GM12878 (cell line): ENCODE data around the gene TESK1. TPM values are rescaled to one million over a fixed set of nuclear protein-coding genes. Genes with fewer than 3 reads are reported as not detected.
A peak's percentile ranks its signal among the peaks of the same experiment; 100 is the strongest.
"Not testable (repeated sequence)": the region's sequence is repeated elsewhere in the genome, so short reads cannot be mapped to it uniquely, and the experiment has no call there.

Source experiments
- ATAC-seq: fragments of 200-7000 bp; cut with Tn5 transposase; 3 replicates; pipeline ENCODE4 v1.9.1; 2020; ENCODE audit warnings: mild to moderate bottlenecking, moderate library complexity
- BruUV-seq: library from RNA; stranded (reverse); fragments of 400-500 nt; replicated peaks from 2 replicates; lab custom pipeline; 2021; lab: Mats Ljungman, UMichigan
- CTCF ChIA-PET: fragments of 300-600 bp; sonication (Branson Sonifier 250); formaldehyde crosslinking; extraction: SDS; loops from one replicate; lab custom pipeline; 2021; ENCODE audit warnings: inconsistent platforms; lab: Yijun Ruan, JAX
- POLR2A ChIA-PET: fragments of 350-600 bp; formaldehyde crosslinking; extraction: SDS; loops from one replicate; lab custom pipeline; 2021; ENCODE audit warnings: inconsistent platforms; lab: Charles Lee
- RAD21 ChIA-PET: fragments of 300-600 bp; sonication (Branson Sonifier 250); formaldehyde crosslinking; loops from one replicate; lab custom pipeline; 2023; ENCODE audit warnings: antibody characterized with exemption; ENCODE audit not compliant: unreplicated experiment; lab: Charles Lee
- SMC1A ChIA-PET: fragments of 300-600 bp; sonication (Branson Sonifier 250); formaldehyde crosslinking; loops from one replicate; lab custom pipeline; 2023; ENCODE audit not compliant: unreplicated experiment, uncharacterized antibody; lab: Charles Lee
- DNase-seq: peaks from one replicate; pipeline ENCODE4 v3.0.0-alpha.2; 2011; ENCODE audit warnings: low read depth, low spot score
- FAIRE-seq: peaks from 3 replicates; lab custom pipeline; 2011; peaks lifted over from hg19 to GRCh38; lab: Jason Lieb, UNC
- H2AFZ ChIP-seq: 2 replicates; pipeline ENCODE4 v1.6.0; 2011; ENCODE audit warnings: low read depth, low read length, control low read depth; ENCODE audit not compliant: control insufficient read depth
- H3K27ac ChIP-seq: 2 replicates; pipeline ENCODE4 v1.5.1; 2011; ENCODE audit warnings: control low read depth; ENCODE audit not compliant: control insufficient read depth, insufficient read depth
- H3K27me3 ChIP-seq, 2 experiments: replicated peaks in 1 of 2; 2 replicates each; pipeline versions ENCODE4 v1.6.0 to v1.6.1; 2011; ENCODE audit warnings: low read length in 1 of 2; ENCODE audit not compliant: control insufficient read depth in 2 of 2, insufficient read depth in 2 of 2
- H3K36me3 ChIP-seq, 2 experiments: 2 replicates each; pipeline ENCODE4 v1.5.1; 2011; ENCODE audit warnings: low read length in 1 of 2; ENCODE audit not compliant: control insufficient read depth in 2 of 2, insufficient read depth in 2 of 2
- H3K4me1 ChIP-seq: 2 replicates; pipeline ENCODE4 v1.6.1; 2011; ENCODE audit warnings: mild to moderate bottlenecking, low read length, moderate library complexity, mixed read lengths; ENCODE audit not compliant: control insufficient read depth, insufficient read depth
- H3K4me2 ChIP-seq: 2 replicates; pipeline ENCODE4 v1.6.0; 2011; ENCODE audit warnings: control low read depth; ENCODE audit not compliant: control insufficient read depth, insufficient read depth
- H3K4me3 ChIP-seq: fragments of 200-600 bp; sonication (generic); 2 replicates; pipeline ENCODE4 v1.5.1; 2016
- H3K79me2 ChIP-seq: 2 replicates; pipeline ENCODE4 v1.6.0; 2011; ENCODE audit warnings: low read length; ENCODE audit not compliant: control insufficient read depth, insufficient read depth
- H3K9ac ChIP-seq: 2 replicates; pipeline ENCODE4 v1.8.0; 2011; ENCODE audit warnings: low read length, control low read depth, mixed read lengths; ENCODE audit not compliant: control insufficient read depth, insufficient read depth
- H3K9me3 ChIP-seq: replicated peaks from 3 replicates; pipeline ENCODE4 v1.5.1; 2011; ENCODE audit warnings: mild to moderate bottlenecking, low read length; ENCODE audit not compliant: control insufficient read depth, insufficient read depth
- H4K20me1 ChIP-seq: 2 replicates; pipeline ENCODE4 v1.6.0; 2011; ENCODE audit not compliant: control insufficient read depth, insufficient read depth
- WGBS: methylation state at CpG from one replicate; pipeline ENCODE4 v1.1.6; 2016; ENCODE audit warnings: low lambda C conversion rate; ENCODE audit not compliant: insufficient replicate concordance, insufficient coverage; ENCODE audit errors: missing lambda C conversion rate; 5-methylcytosine and 5-hydroxymethylcytosine counted together
- in situ Hi-C: fragments of 300-500 bp; cut with MboI; formaldehyde crosslinking; loops from 9 replicates; pipeline ENCODE4 v1.14.3; 2018; ENCODE audit warnings: mixed read lengths
- intact Hi-C: fragments of 100-400 bp; cut with micrococcal nuclease; formaldehyde crosslinking; loops from one replicate; pipeline ENCODE4 v1.14.2; 2022; ENCODE audit not compliant: unreplicated experiment
- polyA plus RNA-seq, 11 experiments: library from polyadenylated mRNA; depleted of rRNA in 4 of 11; unstranded in 6 of 11; stranded (reverse) in 5 of 11; fragments of >200 nt; fragmentation: Nextera tagmentation in 4 of 11; fragmentation: Illumina TruSeq in 1 of 11; extraction: Ambion mirVana in 4 of 11; extraction: Trizol in 1 of 11; gene quantifications; 1 replicate in 1 of 11; 2 replicates in 10 of 11; pipeline versions ENCODE4 v1.2.1 to v1.2.3, GENCODE V29; 2011 to 2016; ENCODE audit warnings: inconsistent platforms in 2 of 11, missing spikeins in 2 of 11, low read depth in 1 of 11
- total RNA-seq, 4 experiments: library from RNA; depleted of rRNA in 3 of 4; stranded (reverse); fragments of >200 nt in 3 of 4; fragmentation: Illumina TruSeq in 1 of 4; extraction: Trizol in 1 of 4; gene quantifications; 2 replicates each; pipeline versions ENCODE4 v1.2.1 to v1.2.3, GENCODE V29; 2013 to 2021

TESK1 gene
- total and polyA plus RNA-seq, 10 of the 15 experiments (the other 5 are each of a cell fraction or from before 2014, with no cell fraction given), result 0.16 to 19.5 (median 7.9) TPM; not detected in 1

DNA sequence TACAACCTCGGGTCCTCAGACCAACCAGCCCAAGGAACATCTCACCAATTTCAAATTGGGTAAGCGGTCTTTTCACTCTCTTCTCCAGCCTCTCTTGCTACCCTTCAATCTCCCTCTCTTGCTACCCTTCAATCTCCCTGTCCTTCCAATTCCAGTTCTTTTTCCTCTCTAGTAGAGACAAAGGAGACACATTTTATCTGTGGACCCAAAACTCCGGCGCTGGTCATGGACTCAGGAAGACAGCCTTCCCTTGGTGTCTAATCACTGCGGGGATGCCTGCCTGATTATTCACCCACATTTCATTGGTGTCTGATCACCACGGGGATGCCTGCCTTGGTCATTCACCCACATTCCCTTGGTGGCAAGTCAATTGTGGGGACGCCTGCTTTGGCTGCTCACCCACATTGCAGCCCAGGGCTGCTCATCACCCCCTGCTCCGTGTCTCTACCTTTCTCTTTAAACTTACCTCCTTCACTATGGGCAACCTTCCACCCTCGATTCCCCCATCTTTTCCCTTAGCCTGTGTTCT is 32.4 kb downstream of the TESK1 start:
- H3K4me3 ChIP-seq, H4K20me1 ChIP-seq, RAD21 ChIA-PET, in situ Hi-C loops, H3K27me3 ChIP-seq, FAIRE-seq, ATAC-seq, H3K79me2 ChIP-seq, H3K9me3 ChIP-seq, H2AFZ ChIP-seq, SMC1A ChIA-PET, H3K27ac ChIP-seq, BruUV-seq, DNase-seq, H3K36me3 ChIP-seq, intact Hi-C loops, H3K9ac ChIP-seq, POLR2A ChIA-PET, H3K4me2 ChIP-seq: not testable (repeated sequence)
- peaks cover 25% of the 10 kb centered on the region for H3K4me1 ChIP-seq
- 87% methylated on average over 9 of the region's 9 CpGs for WGBS
- CTCF ChIA-PET, result interaction anchor here (1.1 kb wide), 1 partner anchor 24 kb away, joined by 3 read pairs; no protein-coding TSS in a partner anchor

DNA sequence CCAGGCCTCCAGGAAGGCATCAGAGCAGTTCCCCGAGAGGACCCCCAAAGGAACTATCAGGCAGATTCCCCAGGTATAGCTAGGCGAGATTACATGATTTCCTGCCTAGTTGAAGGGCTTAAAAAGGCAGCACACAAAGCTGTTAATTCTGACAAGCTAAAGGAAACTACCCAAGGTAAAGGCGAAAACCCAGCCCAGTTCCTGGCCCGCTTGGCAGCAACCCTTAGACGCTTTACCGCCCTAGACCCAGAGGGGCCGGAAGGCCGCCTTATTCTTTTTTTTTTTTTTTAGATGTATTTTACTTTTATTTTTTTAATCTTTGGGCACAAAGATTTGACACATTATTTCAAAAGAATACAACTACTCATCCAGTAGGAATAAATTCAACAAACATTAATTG is 33.7 kb downstream of the TESK1 start:
- in situ Hi-C loops, H3K27me3 ChIP-seq, H3K4me3 ChIP-seq, BruUV-seq, H3K4me2 ChIP-seq, H4K20me1 ChIP-seq, ATAC-seq, FAIRE-seq, H3K9me3 ChIP-seq, intact Hi-C loops, H3K9ac ChIP-seq, H3K27ac ChIP-seq, DNase-seq, POLR2A ChIA-PET, H3K79me2 ChIP-seq, H3K36me3 ChIP-seq, SMC1A ChIA-PET, H2AFZ ChIP-seq: not testable (repeated sequence)
- CTCF ChIA-PET, result interaction anchor here (0.6 to 1.1 kb wide), 2 partner anchors 22 to 222 kb away, joined by 3 to 4 read pairs; no protein-coding TSS in a partner anchor
- RAD21 ChIA-PET, result interaction anchor here (1.0 kb wide), 1 partner anchor 23 kb away, joined by 3 read pairs; no protein-coding TSS in a partner anchor
- WGBS, result 82% methylated on average over 7 of the region's 8 CpGs
- peaks cover 25% of the 10 kb centered on the region for H3K4me1 ChIP-seq

DNA sequence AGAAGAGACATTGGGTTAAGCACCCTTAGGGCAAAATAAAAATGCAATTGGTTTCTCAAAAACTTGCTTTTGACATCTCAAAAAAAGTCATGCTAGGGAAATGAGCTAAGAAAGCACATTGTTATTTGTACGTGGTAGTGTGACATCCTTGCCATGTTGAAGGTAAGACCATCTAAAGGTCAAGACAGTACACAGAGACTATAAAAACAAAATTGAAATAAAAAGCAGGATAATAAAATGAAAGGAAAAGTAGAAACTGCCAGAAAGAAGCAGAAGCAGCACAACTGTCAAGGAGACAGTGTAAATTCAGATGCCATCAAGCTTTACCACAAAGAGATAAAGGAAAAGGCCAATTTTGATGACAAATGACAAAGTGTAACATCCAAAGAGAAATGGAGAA is 34.2 kb downstream of the TESK1 start:
- H3K9me3 ChIP-seq, BruUV-seq, intact Hi-C loops, SMC1A ChIA-PET, H3K4me3 ChIP-seq, H3K79me2 ChIP-seq, DNase-seq, H3K27me3 ChIP-seq, POLR2A ChIA-PET, in situ Hi-C loops, CTCF ChIA-PET, H3K27ac ChIP-seq, H4K20me1 ChIP-seq, ATAC-seq, H3K9ac ChIP-seq, FAIRE-seq, H3K36me3 ChIP-seq: not testable (repeated sequence)
- RAD21 ChIA-PET, result interaction anchor here (1.0 kb wide), 1 partner anchor 23 kb away, joined by 3 read pairs; no protein-coding TSS in a partner anchor
- Histone ChIP-seq H2AFZ (peak overlapping the region; percentile 24; the same call in 1 of the 2 replicates), H3K4me2 (peak overlapping the region; percentile 21; the same call in 1 of the 2 replicates), H3K4me1 (peaks cover 25% of the 10 kb centered on the region)
- WGBS, result 35% methylated on average over 1 of the region's 1 CpG
